ENCODE measurements around the gene FHL1. TPM values are rescaled to one million over a fixed set of nuclear protein-coding genes. Genes with fewer than 3 reads are reported as not detected.
"Not testable (repeated sequence)": the region's sequence is repeated elsewhere in the genome, so short reads cannot be mapped to it uniquely, and the experiment has no call there.

Gene FHL1
- total RNA-seq, 1 donor from 2014 or later = 161 TPM

GRCh38 chrX:136165406-136165805 lies 18.1 kb downstream of the FHL1 start:
- H3K4me1 Mint-ChIP-seq (ENCODE audit: low read depth, unreplicated experiment) = peaks cover 17% of the 10 kb centered on the region
- TF ChIP-seq, protein P1, sequence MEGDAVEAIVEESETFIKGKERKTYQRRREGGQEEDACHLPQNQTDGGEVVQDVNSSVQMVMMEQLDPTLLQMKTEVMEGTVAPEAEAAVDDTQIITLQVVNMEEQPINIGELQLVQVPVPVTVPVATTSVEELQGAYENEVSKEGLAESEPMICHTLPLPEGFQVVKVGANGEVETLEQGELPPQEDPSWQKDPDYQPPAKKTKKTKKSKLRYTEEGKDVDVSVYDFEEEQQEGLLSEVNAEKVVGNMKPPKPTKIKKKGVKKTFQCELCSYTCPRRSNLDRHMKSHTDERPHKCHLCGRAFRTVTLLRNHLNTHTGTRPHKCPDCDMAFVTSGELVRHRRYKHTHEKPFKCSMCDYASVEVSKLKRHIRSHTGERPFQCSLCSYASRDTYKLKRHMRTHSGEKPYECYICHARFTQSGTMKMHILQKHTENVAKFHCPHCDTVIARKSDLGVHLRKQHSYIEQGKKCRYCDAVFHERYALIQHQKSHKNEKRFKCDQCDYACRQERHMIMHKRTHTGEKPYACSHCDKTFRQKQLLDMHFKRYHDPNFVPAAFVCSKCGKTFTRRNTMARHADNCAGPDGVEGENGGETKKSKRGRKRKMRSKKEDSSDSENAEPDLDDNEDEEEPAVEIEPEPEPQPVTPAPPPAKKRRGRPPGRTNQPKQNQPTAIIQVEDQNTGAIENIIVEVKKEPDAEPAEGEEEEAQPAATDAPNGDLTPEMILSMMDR (IDR thresholded peaks at IDR 0.05; ENCODE audit: partially characterized antibody, unreplicated experiment) = no peak
- H3K9me3 Mint-ChIP-seq (ENCODE audit: unreplicated experiment) = peaks cover 4% of the 10 kb centered on the region
- DNase-seq = no peak
- H3K27ac Mint-ChIP-seq (ENCODE audit: unreplicated experiment) = no peak overlapping the region
- no peaks in the 10 kb centered on the region for H3K27me3 Mint-ChIP-seq (ENCODE audit: unreplicated experiment)
- H3K36me3 Mint-ChIP-seq (ENCODE audit: unreplicated experiment) = no peaks in the 10 kb centered on the region
- no peak overlapping the region for H3K4me3 Mint-ChIP-seq (ENCODE audit: unreplicated experiment)

DNA sequence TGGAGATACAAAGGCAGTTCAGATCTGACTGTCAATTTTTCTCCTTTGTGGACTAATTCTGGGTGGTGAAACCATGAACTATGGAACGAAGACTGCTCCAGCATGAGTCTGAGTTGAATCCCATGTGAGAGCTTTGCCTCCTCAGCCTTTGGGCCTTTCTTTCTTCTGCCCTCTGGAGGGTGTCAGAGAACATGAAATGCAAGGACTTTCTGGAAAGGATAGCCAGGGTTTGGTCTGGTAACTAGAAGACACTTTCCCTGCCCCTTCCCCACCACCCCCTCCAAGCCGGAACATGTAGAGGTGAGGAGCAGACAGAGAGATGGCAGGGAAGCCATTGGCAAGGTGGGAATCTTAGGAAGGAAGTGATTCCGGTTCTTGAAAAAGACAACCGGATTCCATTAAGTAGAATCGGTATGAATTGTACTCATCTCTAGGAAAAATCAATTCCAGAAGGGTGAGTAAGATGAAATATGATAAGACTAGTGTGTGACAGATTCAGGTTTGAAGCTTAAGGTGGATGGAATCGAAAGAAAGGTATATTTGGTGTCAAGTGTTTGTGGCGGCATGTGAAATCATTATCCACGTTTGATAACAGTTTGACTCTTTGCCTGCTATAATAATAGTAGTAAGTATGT lies 19.0 kb downstream of the FHL1 start:
- no peaks in the 10 kb centered on the region for H3K36me3 Mint-ChIP-seq (ENCODE audit: unreplicated experiment)
- no peaks in the 10 kb centered on the region for H3K27me3 Mint-ChIP-seq (ENCODE audit: unreplicated experiment)
- H3K4me3 Mint-ChIP-seq (ENCODE audit: unreplicated experiment) = no peak overlapping the region
- peaks cover 4% of the 10 kb centered on the region for H3K9me3 Mint-ChIP-seq (ENCODE audit: unreplicated experiment)
- H3K27ac Mint-ChIP-seq (ENCODE audit: unreplicated experiment) = no peak overlapping the region
- H3K4me1 Mint-ChIP-seq (ENCODE audit: low read depth, unreplicated experiment) = peaks cover 17% of the 10 kb centered on the region
- no peak for DNase-seq
- TF ChIP-seq, protein P1 (IDR thresholded peaks at IDR 0.05; ENCODE audit: partially characterized antibody, unreplicated experiment) = no peak

- H3K27me3 Mint-ChIP-seq (ENCODE audit: unreplicated experiment); DNase-seq; H3K36me3 Mint-ChIP-seq (ENCODE audit: unreplicated experiment); H3K9me3 Mint-ChIP-seq (ENCODE audit: unreplicated experiment); H3K4me3 Mint-ChIP-seq (ENCODE audit: unreplicated experiment); H3K27ac Mint-ChIP-seq (ENCODE audit: unreplicated experiment): not testable (repeated sequence)
- peaks cover 17% of the 10 kb centered on the region for H3K4me1 Mint-ChIP-seq (ENCODE audit: low read depth, unreplicated experiment)
Measured at GRCh38 chrX:136167989-136168388, 20.7 kb downstream of the FHL1 start.

GRCh38 chrX:136168929-136169735 lies 21.8 kb downstream of the FHL1 start:
- H3K9me3 Mint-ChIP-seq (ENCODE audit: unreplicated experiment) = peaks cover 4% of the 10 kb centered on the region
- no peaks in the 10 kb centered on the region for H3K27me3 Mint-ChIP-seq (ENCODE audit: unreplicated experiment)
- peak; percentile 34 for DNase-seq
- no peak overlapping the region for H3K4me3 Mint-ChIP-seq (ENCODE audit: unreplicated experiment)
- peaks cover 17% of the 10 kb centered on the region for H3K4me1 Mint-ChIP-seq (ENCODE audit: low read depth, unreplicated experiment)
- no peaks in the 10 kb centered on the region for H3K36me3 Mint-ChIP-seq (ENCODE audit: unreplicated experiment)
- TF ChIP-seq, protein P1 (IDR thresholded peaks at IDR 0.05; ENCODE audit: partially characterized antibody, unreplicated experiment) = no peak
- H3K27ac Mint-ChIP-seq (ENCODE audit: unreplicated experiment) = peak overlapping the region; percentile 8

DNA sequence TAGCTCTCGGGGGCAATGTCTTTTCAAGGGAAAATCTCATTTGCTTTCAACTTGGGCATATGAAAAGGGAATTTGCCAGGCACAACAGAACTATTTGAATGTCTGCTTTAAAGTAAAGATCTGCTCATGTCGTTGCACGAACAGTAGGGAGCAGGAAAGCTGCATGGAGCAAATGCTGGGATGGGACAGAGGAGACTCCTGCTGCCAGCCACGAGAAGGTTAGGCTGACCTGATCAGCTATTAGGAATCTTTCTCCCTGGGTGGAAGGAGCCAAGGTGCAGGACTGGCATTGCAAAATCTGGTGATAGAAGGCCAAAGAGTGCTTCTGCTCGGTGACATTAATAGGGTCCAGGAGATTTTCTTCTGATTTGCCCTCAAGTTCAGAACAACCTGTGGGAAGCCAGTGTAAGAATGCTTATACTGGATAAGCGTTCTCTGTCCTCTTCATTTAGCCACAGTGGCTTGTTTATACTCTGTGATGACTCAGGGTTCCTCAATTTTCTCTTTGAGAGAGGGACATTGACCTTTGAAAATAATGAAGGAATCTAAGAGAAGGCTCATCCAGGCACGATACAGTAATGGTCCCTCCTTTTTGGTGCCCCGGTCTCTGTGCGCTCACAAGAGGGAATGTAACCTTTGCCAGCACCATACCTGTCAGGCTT lies 22.9 kb downstream of the FHL1 start:
- Mint-ChIP-seq H3K9me3 (ENCODE audit: unreplicated experiment) (peaks cover 4% of the 10 kb centered on the region), H3K4me1 (ENCODE audit: low read depth, unreplicated experiment) (peaks cover 16% of the 10 kb centered on the region), H3K36me3 (ENCODE audit: unreplicated experiment) (no peaks in the 10 kb centered on the region), H3K27me3 (ENCODE audit: unreplicated experiment) (no peaks in the 10 kb centered on the region), H3K27ac (ENCODE audit: unreplicated experiment) (no peak overlapping the region), H3K4me3 (ENCODE audit: unreplicated experiment) (no peak overlapping the region)
- no peak for DNase-seq
- TF ChIP-seq, protein P1 (IDR thresholded peaks at IDR 0.05; ENCODE audit: partially characterized antibody, unreplicated experiment) = no peak

Data from glutamatergic neuron (in vitro differentiated cells).